Muscle of back (tissue), 10 donors: Measurements from ENCODE around the gene NFKBIZ. TPM values are rescaled to one million over a fixed set of nuclear protein-coding genes. Genes with fewer than 3 reads are reported as not detected.

Source experiments
- polyA plus RNA-seq, 10 donors: library from polyadenylated mRNA; unstranded; fragments of 120-200 nt; gene quantifications; one replicate each; pipeline ENCODE4 v1.2.1, GENCODE V29; 2013; ENCODE audit not compliant: insufficient read length in 10 of 10

NFKBIZ gene
- polyA plus RNA-seq, 10 donors: 1.1 to 24.1 (median 3.7) TPM

Other genes starting within 250 kb of the NFKBIZ start
- 10 to 100 TPM; 12.6 to 18.7 (median 16.8) TPM for gene ZBTB11, start 172.4 kb upstream of the NFKBIZ start, polyA plus RNA-seq
- 1,000 to 10,000 TPM; 1,798 to 2,309 (median 1,999) TPM for gene RPL24, start 162.8 kb upstream of the NFKBIZ start, polyA plus RNA-seq
- gene CEP97, start 124.9 kb upstream of the NFKBIZ start, polyA plus RNA-seq: 10 to 100 TPM in 9 of 10 donors, 1 to 10 TPM in 1; 8.8 to 16.1 (median 11.7) TPM
- gene NXPE3, start 70.3 kb upstream of the NFKBIZ start, polyA plus RNA-seq: 10 to 100 TPM; 13.7 to 24.1 (median 19.0) TPM